K562 (cell line): ENCODE data around the gene SIGLEC15.

Experiments
- PHF8 ChIP-seq: fragments of 200-600 bp; sonication (generic); IDR thresholded peaks from 2 replicates; pipeline ENCODE4 v1.6.1; 2012; ENCODE audit warnings: mixed run types, mild to moderate bottlenecking, inconsistent platforms, low read length, moderate library complexity, borderline replicate concordance
- RAD21 ChIP-seq, 2 experiments: fragments of 250-450 bp in 1 of 2; fragments of 450-650 bp in 1 of 2; sonication (Bioruptor Pico) in 1 of 2; formaldehyde crosslinking in 1 of 2; IDR thresholded peaks in 1 of 2; conservative IDR thresholded peaks in 1 of 2; 2 replicates each; pipeline versions ENCODE4 v1.4.0 to v1.8.0; 2020 to 2022; ENCODE audit warnings: mild to moderate bottlenecking in 2 of 2, moderate library complexity in 1 of 2
- SMAD3 ChIP-seq: fragments of 450-650 bp; formaldehyde crosslinking; conservative IDR thresholded peaks from 2 replicates; pipeline ENCODE4 v1.4.0; 2020; ENCODE audit warnings: mild to moderate bottlenecking
- ZC3H11A ChIP-seq: IDR thresholded peaks from 2 replicates; pipeline ENCODE4 v1.6.1; 2012; ENCODE audit warnings: low read depth, low read length, improper control_type of control experiment

GRCh38 chr18:45780568-45780967 lies 44.9 kb upstream of the SIGLEC15 start:
- TF ChIP-seq RAD21 (CRISPR knock-in tag; conservative IDR thresholded peaks at IDR 0.05 in 1 of 2, IDR thresholded peaks at IDR 0.05 in 1 of 2) (no peak), ZC3H11A (no peak), SMAD3 (CRISPR knock-in tag) (no peak), PHF8 (no peak)
